GM18858 (cell line): Measurements from ENCODE around the gene RIOK1.

Experiments
- ATAC-seq: cut with Tn5 transposase; IDR thresholded peaks from one replicate; pipeline ENCODE4 v1.9.1; 2021; ENCODE audit not compliant: unreplicated experiment

Gene RIOK1

GRCh38 chr6:7406743-7407142, 17.1 kb downstream of the RIOK1 start:
- ATAC-seq = no peak

GRCh38 chr6:7409740-7410139, 20.1 kb downstream of the RIOK1 start:
- no peak for ATAC-seq

GRCh38 chr6:7410851-7411250, 21.2 kb downstream of the RIOK1 start:
- ATAC-seq = no peak

GRCh38 chr6:7411328-7411727, 21.7 kb downstream of the RIOK1 start:
- no peak for ATAC-seq

GRCh38 chr6:7413151-7413823, 23.7 kb downstream of the RIOK1 start:
- no peak for ATAC-seq

GRCh38 chr6:7414811-7415210, 25.2 kb downstream of the RIOK1 start:
- no peak for ATAC-seq

GRCh38 chr6:7417684-7418083, 28.1 kb downstream of the RIOK1 start:
- no peak for ATAC-seq

- ATAC-seq = no peak
These were observed 28.8 kb downstream of the RIOK1 start for GRCh38 chr6:7418238-7418905.

GRCh38 chr6:7419065-7419464, 29.5 kb downstream of the RIOK1 start:
- ATAC-seq = no peak

- ATAC-seq = no peak
These were observed 31.5 kb downstream of the RIOK1 start for GRCh38 chr6:7421066-7421465.

GRCh38 chr6:7424058-7424457, 34.5 kb downstream of the RIOK1 start:
- no peak for ATAC-seq

GRCh38 chr6:7424967-7425807, 35.6 kb downstream of the RIOK1 start:
- ATAC-seq = no peak

- ATAC-seq = no peak
These were observed 36.2 kb downstream of the RIOK1 start for GRCh38 chr6:7425808-7426190.

GRCh38 chr6:7426447-7427169, 37.0 kb downstream of the RIOK1 start:
- no peak for ATAC-seq

GRCh38 chr6:7431313-7431673, 41.7 kb downstream of the RIOK1 start:
- no peak for ATAC-seq

GRCh38 chr6:7431674-7432390, 42.2 kb downstream of the RIOK1 start:
- no peak for ATAC-seq

GRCh38 chr6:7432391-7433120, 42.9 kb downstream of the RIOK1 start:
- ATAC-seq = no peak

- no peak for ATAC-seq
These were observed 43.6 kb downstream of the RIOK1 start for GRCh38 chr6:7433121-7433617.

- no peak for ATAC-seq
These were observed 45.1 kb downstream of the RIOK1 start for GRCh38 chr6:7434672-7435071.

- ATAC-seq = no peak
These were observed 48.4 kb downstream of the RIOK1 start for GRCh38 chr6:7438011-7438410.
